ENCODE measurements around the gene GFI1B.

DNA sequence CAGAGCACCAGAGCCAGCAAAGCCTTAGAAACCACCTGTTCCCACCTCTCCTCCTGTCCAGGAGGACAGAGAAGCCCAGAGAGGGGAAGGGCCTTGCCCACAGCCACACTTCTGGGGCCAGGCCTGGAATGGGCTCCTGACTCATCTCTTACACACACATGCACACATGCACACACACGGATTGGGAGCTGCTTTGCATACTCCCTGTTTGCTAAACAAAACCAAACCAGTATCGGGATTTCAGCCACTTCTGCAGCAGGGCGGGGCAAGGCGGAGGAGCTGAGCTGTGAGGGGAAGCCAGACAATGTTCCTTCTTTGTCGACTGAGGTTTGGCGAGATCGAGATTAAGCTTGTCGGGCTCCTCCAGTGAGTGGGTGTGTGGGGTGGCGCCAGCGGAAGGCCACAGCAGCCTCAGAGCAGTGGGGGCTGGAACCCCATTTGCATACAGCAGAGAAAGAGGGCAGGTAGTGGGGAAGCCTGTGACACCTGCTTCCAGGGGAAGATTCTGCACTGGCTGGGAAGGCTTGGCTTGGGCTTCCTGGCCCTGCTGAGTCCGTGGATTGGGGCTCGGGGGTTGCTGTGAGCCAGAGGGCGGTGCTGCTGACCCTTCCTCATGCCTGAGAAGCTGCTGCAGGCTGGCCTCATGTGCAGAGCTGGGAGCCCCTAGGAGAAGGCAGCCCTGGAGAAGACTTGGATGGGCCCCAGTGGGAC lies 16.1 kb downstream of the GFI1B start:
- TF ChIP-seq, protein P1, sequence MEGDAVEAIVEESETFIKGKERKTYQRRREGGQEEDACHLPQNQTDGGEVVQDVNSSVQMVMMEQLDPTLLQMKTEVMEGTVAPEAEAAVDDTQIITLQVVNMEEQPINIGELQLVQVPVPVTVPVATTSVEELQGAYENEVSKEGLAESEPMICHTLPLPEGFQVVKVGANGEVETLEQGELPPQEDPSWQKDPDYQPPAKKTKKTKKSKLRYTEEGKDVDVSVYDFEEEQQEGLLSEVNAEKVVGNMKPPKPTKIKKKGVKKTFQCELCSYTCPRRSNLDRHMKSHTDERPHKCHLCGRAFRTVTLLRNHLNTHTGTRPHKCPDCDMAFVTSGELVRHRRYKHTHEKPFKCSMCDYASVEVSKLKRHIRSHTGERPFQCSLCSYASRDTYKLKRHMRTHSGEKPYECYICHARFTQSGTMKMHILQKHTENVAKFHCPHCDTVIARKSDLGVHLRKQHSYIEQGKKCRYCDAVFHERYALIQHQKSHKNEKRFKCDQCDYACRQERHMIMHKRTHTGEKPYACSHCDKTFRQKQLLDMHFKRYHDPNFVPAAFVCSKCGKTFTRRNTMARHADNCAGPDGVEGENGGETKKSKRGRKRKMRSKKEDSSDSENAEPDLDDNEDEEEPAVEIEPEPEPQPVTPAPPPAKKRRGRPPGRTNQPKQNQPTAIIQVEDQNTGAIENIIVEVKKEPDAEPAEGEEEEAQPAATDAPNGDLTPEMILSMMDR (IDR thresholded peaks at IDR 0.05; ENCODE audit: low read depth, low read length, missing input control), result no peak
- TF ChIP-seq FOXA1 (IDR thresholded peaks at IDR 0.05), result no peak
- TF ChIP-seq, protein P2, sequence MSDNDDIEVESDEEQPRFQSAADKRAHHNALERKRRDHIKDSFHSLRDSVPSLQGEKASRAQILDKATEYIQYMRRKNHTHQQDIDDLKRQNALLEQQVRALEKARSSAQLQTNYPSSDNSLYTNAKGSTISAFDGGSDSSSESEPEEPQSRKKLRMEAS (IDR thresholded peaks at IDR 0.05), result no peak
- TF ChIP-seq YY1 (IDR thresholded peaks at IDR 0.05), result no peak
- no peak for TF ChIP-seq RAD21 (IDR thresholded peaks at IDR 0.05)
- no peak for TF ChIP-seq TAF1 (conservative IDR thresholded peaks at IDR 0.05)
- no peak for TF ChIP-seq HNF4A (conservative IDR thresholded peaks at IDR 0.05)
- TF ChIP-seq GABPA (IDR thresholded peaks at IDR 0.05 in 1 of 2, conservative IDR thresholded peaks at IDR 0.05 in 1 of 2), result no peak
- no peak for TF ChIP-seq HNF4G (IDR thresholded peaks at IDR 0.05)
- no peak for TF ChIP-seq SP1 (IDR thresholded peaks at IDR 0.05)
- TF ChIP-seq, protein P3, sequence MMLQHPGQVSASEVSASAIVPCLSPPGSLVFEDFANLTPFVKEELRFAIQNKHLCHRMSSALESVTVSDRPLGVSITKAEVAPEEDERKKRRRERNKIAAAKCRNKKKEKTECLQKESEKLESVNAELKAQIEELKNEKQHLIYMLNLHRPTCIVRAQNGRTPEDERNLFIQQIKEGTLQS (IDR thresholded peaks at IDR 0.05), result no peak
- no peak for TF ChIP-seq EGR1 (IDR thresholded peaks at IDR 0.05; ENCODE audit: low read depth in 2 of 2)
